GM19193 (cell line): ENCODE results near the gene NXPE3.

ENCODE experiments used
- POLR2A ChIP-seq: IDR thresholded peaks from 4 replicates; pipeline ENCODE4 v1.6.1; 2011; ENCODE audit not compliant: insufficient read depth, insufficient read length; ENCODE audit errors: extremely low read depth

Gene NXPE3

GRCh38 chr3:101796077-101796680, 17.2 kb downstream of the NXPE3 start:
- TF ChIP-seq POLR2A: no peak

- no peak for TF ChIP-seq POLR2A
Observed at GRCh38 chr3:101801174-101801573, 22.2 kb downstream of the NXPE3 start.

- no peak for TF ChIP-seq POLR2A
Observed at GRCh38 chr3:101802179-101802578, 23.2 kb downstream of the NXPE3 start.

- no peak for TF ChIP-seq POLR2A
Observed at GRCh38 chr3:101803173-101803782, 24.3 kb downstream of the NXPE3 start.

- TF ChIP-seq POLR2A: no peak
Observed at GRCh38 chr3:101803939-101804338, 24.9 kb downstream of the NXPE3 start.

GRCh38 chr3:101806491-101806890, 27.5 kb downstream of the NXPE3 start:
- TF ChIP-seq POLR2A: no peak

- no peak for TF ChIP-seq POLR2A
Observed at GRCh38 chr3:101807888-101808287, 28.9 kb downstream of the NXPE3 start.

GRCh38 chr3:101809178-101810021, 30.4 kb downstream of the NXPE3 start:
- no peak for TF ChIP-seq POLR2A

- no peak for TF ChIP-seq POLR2A
Observed at GRCh38 chr3:101810022-101810418, 31.0 kb downstream of the NXPE3 start.

GRCh38 chr3:101811875-101812274, 32.9 kb downstream of the NXPE3 start:
- TF ChIP-seq POLR2A: no peak

GRCh38 chr3:101812895-101813294, 33.9 kb downstream of the NXPE3 start:
- TF ChIP-seq POLR2A: no peak

- no peak for TF ChIP-seq POLR2A
Observed at GRCh38 chr3:101813817-101814440, 34.9 kb downstream of the NXPE3 start.

- no peak for TF ChIP-seq POLR2A
Observed at GRCh38 chr3:101814835-101815234, 35.8 kb downstream of the NXPE3 start.

- TF ChIP-seq POLR2A: no peak
Observed at GRCh38 chr3:101816215-101817149, 37.5 kb downstream of the NXPE3 start.
